Gastroesophageal sphincter (tissue), 4 donors: ENCODE data around the gene ORC3. TPM values are rescaled to one million over a fixed set of nuclear protein-coding genes. Genes with fewer than 3 reads are reported as not detected.

Experiments
- ATAC-seq: fragments of 150-250 bp; one replicate; pipeline ENCODE4 v1.9.1; 2016; ENCODE audit warnings: mild to moderate bottlenecking, moderate library complexity
- H3K27ac ChIP-seq, 4 donors: fragments of 200-600 bp; sonication (generic) in 3 of 4; 1 replicate in 3 of 4; 2 replicates in 1 of 4; pipeline ENCODE4 v1.5.1; 2016 to 2019
- H3K27me3 ChIP-seq: fragments of 200-600 bp; sonication (generic); one replicate; pipeline ENCODE4 v1.5.1; 2019
- H3K36me3 ChIP-seq, 2 donors: fragments of 200-600 bp; sonication (generic); one replicate each; pipeline ENCODE4 v1.5.1; 2019; ENCODE audit warnings: control low read depth in 1 of 2
- H3K4me1 ChIP-seq, 3 donors: fragments of 200-600 bp; sonication (generic); 1 replicate in 2 of 3; 2 replicates in 1 of 3; pipeline ENCODE4 v1.5.1; 2016 to 2019; ENCODE audit warnings: control low read depth in 2 of 3
- H3K4me3 ChIP-seq, 2 donors: fragments of 200-600 bp; sonication (generic); one replicate each; pipeline ENCODE4 v1.5.1; 2019; ENCODE audit warnings: mild to moderate bottlenecking in 1 of 2, moderate library complexity in 1 of 2
- H3K9me3 ChIP-seq, 3 donors: fragments of 200-600 bp; sonication (generic); one replicate each; pipeline ENCODE4 v1.5.1; 2017 to 2019; ENCODE audit warnings: control low read depth in 2 of 3
- CTCF ChIP-seq, 4 experiments: fragments of 200-600 bp in 2 of 4; fragments of 450-650 bp in 2 of 4; sonication (generic) in 1 of 4; IDR thresholded peaks; one replicate each; pipeline ENCODE4 v1.5.1; 2017 to 2019; ENCODE audit warnings: antibody characterized with exemption in 4 of 4, mild to moderate bottlenecking in 2 of 4, moderate library complexity in 2 of 4
- EP300 ChIP-seq: sonication (generic); formaldehyde crosslinking; IDR thresholded peaks from one replicate; pipeline ENCODE4 v1.6.1; 2017; ENCODE audit warnings: antibody characterized with exemption, mild to moderate bottlenecking
- POLR2A ChIP-seq, 2 donors: fragments of 450-650 bp; IDR thresholded peaks; one replicate each; pipeline ENCODE4 v1.6.1; 2017; ENCODE audit warnings: antibody characterized with exemption in 2 of 2, mild to moderate bottlenecking in 2 of 2, moderate library complexity in 1 of 2
- POLR2AphosphoS5 ChIP-seq: sonication (generic); formaldehyde crosslinking; IDR thresholded peaks from one replicate; pipeline ENCODE4 v1.6.1; 2017; ENCODE audit warnings: antibody characterized with exemption
- WGBS, 2 donors: methylation state at CpG; one replicate each; pipeline ENCODE4 v1.1.5; 2018; ENCODE audit warnings: low coverage in 1 of 2; 5-methylcytosine and 5-hydroxymethylcytosine counted together
- total RNA-seq, 4 donors: library from RNA; depleted of rRNA; stranded (reverse); fragments of >200 nt; gene quantifications; one replicate each; pipeline ENCODE4 v1.1.0, GENCODE V29; 2016

The ORC3 gene
- total RNA-seq, 4 donors from 2014 or later: 11.3 to 24.3 (median 14.1) TPM

- no peak overlapping the region for H3K4me3 ChIP-seq
- ATAC-seq: no peak
- TF ChIP-seq POLR2AphosphoS5 (no peak), CTCF (IDR thresholded peaks at IDR 0.05) (no peak), EP300 (no peak), POLR2A (IDR thresholded peaks at IDR 0.05) (no peak)
- H3K27me3 ChIP-seq: no peaks in the 10 kb centered on the region
- no peaks in the 10 kb centered on the region for H3K9me3 ChIP-seq
- H3K4me1 ChIP-seq: peaks cover 0 to 29% (median 2%) of the 10 kb centered on the region in 3 donors
- H3K36me3 ChIP-seq: peaks cover 0 to 11% of the 10 kb centered on the region in 2 donors
- H3K27ac ChIP-seq: no peak overlapping the region
These were observed 66.9 kb downstream of the ORC3 start for GRCh38 chr6:87656857-87657256.

GRCh38 chr6:87658516-87658915 is 68.6 kb downstream of the ORC3 start:
- Histone ChIP-seq H3K9me3 (no peaks in the 10 kb centered on the region), H3K27ac (peak overlapping the region in 2 of 4 donors; percentile 66 to 70), H3K36me3 (peaks cover 0 to 11% of the 10 kb centered on the region in 2 donors), H3K4me1 (peaks cover 0 to 33% (median 2%) of the 10 kb centered on the region in 3 donors), H3K27me3 (no peaks in the 10 kb centered on the region), H3K4me3 (no peak overlapping the region)
- no peak for TF ChIP-seq CTCF (IDR thresholded peaks at IDR 0.05)
- no peak for TF ChIP-seq POLR2A (IDR thresholded peaks at IDR 0.05)
- peak; percentile 63 for TF ChIP-seq POLR2AphosphoS5
- TF ChIP-seq EP300: no peak
- no peak for ATAC-seq

GRCh38 chr6:87660226-87660911 is 70.4 kb downstream of the ORC3 start:
- no peaks in the 10 kb centered on the region for H3K9me3 ChIP-seq
- H3K27ac ChIP-seq: peak overlapping the region; percentile 15 to 70 (median 52)
- peaks cover 0 to 36% (median 2%) of the 10 kb centered on the region in 3 donors for H3K4me1 ChIP-seq
- no peak overlapping the region for H3K4me3 ChIP-seq
- H3K27me3 ChIP-seq: no peaks in the 10 kb centered on the region
- ATAC-seq: no peak
- TF ChIP-seq EP300 (no peak), POLR2AphosphoS5 (peak; percentile 73)
- peaks cover 0 to 5% of the 10 kb centered on the region in 2 donors for H3K36me3 ChIP-seq

- Histone ChIP-seq H3K4me1 (peaks cover 0 to 36% (median 2%) of the 10 kb centered on the region in 3 donors), H3K27me3 (no peaks in the 10 kb centered on the region), H3K9me3 (no peaks in the 10 kb centered on the region), H3K4me3 (no peak overlapping the region), H3K36me3 (peaks cover 0 to 5% of the 10 kb centered on the region in 2 donors), H3K27ac (peak overlapping the region in 3 of 4 donors; percentile 23 to 70 (median 38))
- TF ChIP-seq EP300: no peak
- no peak for TF ChIP-seq POLR2A (IDR thresholded peaks at IDR 0.05)
- TF ChIP-seq POLR2AphosphoS5: no peak
- no peak for TF ChIP-seq CTCF (IDR thresholded peaks at IDR 0.05)
- no peak for ATAC-seq
- WGBS, 2 donors: 67 to 79% methylated on average over 1 of the region's 1 CpG
These were observed 71.1 kb downstream of the ORC3 start for GRCh38 chr6:87661016-87661415.

GRCh38 chr6:87661503-87661902 is 71.6 kb downstream of the ORC3 start:
- TF ChIP-seq POLR2AphosphoS5 (no peak), CTCF (IDR thresholded peaks at IDR 0.05) (no peak), EP300 (no peak), POLR2A (IDR thresholded peaks at IDR 0.05) (no peak)
- Histone ChIP-seq H3K27me3 (no peaks in the 10 kb centered on the region), H3K4me1 (peaks cover 0 to 36% (median 2%) of the 10 kb centered on the region in 3 donors), H3K36me3 (peaks cover 0 to 8% of the 10 kb centered on the region in 2 donors), H3K4me3 (no peak overlapping the region), H3K27ac (peak overlapping the region in 3 of 4 donors; percentile 23 to 70 (median 33)), H3K9me3 (no peaks in the 10 kb centered on the region)
- 22 to 63% methylated on average over 1 of the region's 1 CpG for WGBS, 2 donors
- ATAC-seq: no peak
